HG03095 (cell line): ENCODE results near the gene HENMT1.
"Not testable (repeated sequence)": the region's sequence is repeated elsewhere in the genome, so short reads cannot be mapped to it uniquely, and the experiment has no call there.

Source experiments
- ATAC-seq: cut with Tn5 transposase; IDR thresholded peaks from one replicate; pipeline ENCODE4 v1.9.1; 2021; ENCODE audit warnings: moderate library complexity; ENCODE audit not compliant: unreplicated experiment

The HENMT1 gene

GRCh38 chr1:108661030-108661609, at the start of gene HENMT1:
HENMT1 (minus strand) TSS chr1:108661093; CDS start chr1:108659884, 1,209 bp downstream.
- peak; percentile 80 for ATAC-seq

- no peak for ATAC-seq
These were observed 48.1 kb upstream of the HENMT1 start for GRCh38 chr1:108708691-108709660.

GRCh38 chr1:108706643-108707042, 45.8 kb upstream of the HENMT1 start:
- no peak for ATAC-seq

GRCh38 chr1:108704496-108704895, 43.6 kb upstream of the HENMT1 start:
- no peak for ATAC-seq

- ATAC-seq = no peak
These were observed 43.0 kb upstream of the HENMT1 start for GRCh38 chr1:108703939-108704338.

GRCh38 chr1:108702109-108702508, 41.2 kb upstream of the HENMT1 start:
- ATAC-seq = not testable (repeated sequence)

- no peak for ATAC-seq
These were observed 40.4 kb upstream of the HENMT1 start for GRCh38 chr1:108701176-108701849.

GRCh38 chr1:108699375-108700332, 38.8 kb upstream of the HENMT1 start:
- no peak for ATAC-seq

- no peak for ATAC-seq
These were observed 34.6 kb upstream of the HENMT1 start for GRCh38 chr1:108695535-108695934.

- peak; percentile 53 for ATAC-seq
These were observed 32.1 kb upstream of the HENMT1 start for GRCh38 chr1:108692724-108693655.

GRCh38 chr1:108691942-108692723, 31.2 kb upstream of the HENMT1 start, which contains the start of gene PRPF38B:
PRPF38B (plus strand) TSS chr1:108692310; CDS start chr1:108692592, 282 bp downstream.
- peak; percentile 93 for ATAC-seq

GRCh38 chr1:108691128-108691941, 30.4 kb upstream of the HENMT1 start:
- ATAC-seq = no peak

- no peak for ATAC-seq
These were observed 25.9 kb upstream of the HENMT1 start for GRCh38 chr1:108686614-108687313.

- no peak for ATAC-seq
These were observed 24.6 kb upstream of the HENMT1 start for GRCh38 chr1:108685529-108685928.

- not testable (repeated sequence) for ATAC-seq
These were observed 20.8 kb upstream of the HENMT1 start for GRCh38 chr1:108681701-108682100.

- ATAC-seq = no peak
These were observed 18.8 kb upstream of the HENMT1 start for GRCh38 chr1:108679586-108680213.
